H1 (cell line): Measurements from ENCODE around the gene RAB34. TPM values are rescaled to one million over a fixed set of nuclear protein-coding genes. Genes with fewer than 3 reads are reported as not detected.

ENCODE experiments used
- CTCF ChIA-PET: fragments of 300-600 bp; sonication (Branson Sonifier 250); formaldehyde crosslinking; loops from one replicate; lab custom pipeline; 2021; ENCODE audit not compliant: partially characterized antibody; lab: Charles Lee
- POLR2A ChIA-PET: fragments of 300-600 bp; sonication (Branson Sonifier 250); formaldehyde crosslinking; loops from one replicate; lab custom pipeline; 2021; ENCODE audit warnings: inconsistent platforms; ENCODE audit not compliant: partially characterized antibody; lab: Charles Lee
- DNase-seq, 2 experiments: peaks; one replicate each; pipeline versions ENCODE4 v3.0.0 to v3.0.0-alpha.2; 2010 to 2022; ENCODE audit warnings: low spot score in 2 of 2, low read depth in 1 of 2, mixed read lengths in 1 of 2
- FAIRE-seq: peaks from 2 replicates; lab custom pipeline; 2011; peaks lifted over from hg19 to GRCh38; lab: Jason Lieb, UNC
- H2AFZ ChIP-seq: 2 replicates; pipeline ENCODE4 v1.8.1; 2012; ENCODE audit warnings: low read length, inconsistent platforms
- H2AK5ac ChIP-seq: 2 replicates; pipeline ENCODE4 v1.6.1; 2013; ENCODE audit warnings: low read depth, low read length
- H2BK120ac ChIP-seq: replicated peaks from 2 replicates; pipeline ENCODE3; 2013; ENCODE audit warnings: low read depth, low read length, inconsistent platforms
- H2BK12ac ChIP-seq: 2 replicates; pipeline ENCODE4 v1.6.1; 2013; ENCODE audit warnings: low read depth, low read length
- H2BK15ac ChIP-seq: 2 replicates; pipeline ENCODE4 v1.6.1; 2013; ENCODE audit warnings: low read length
- H2BK20ac ChIP-seq: 2 replicates; pipeline ENCODE4 v1.6.1; 2013; ENCODE audit warnings: low read length
- H2BK5ac ChIP-seq: 2 replicates; pipeline ENCODE4 v1.6.1; 2013; ENCODE audit warnings: low read depth, low read length
- H3K14ac ChIP-seq: 2 replicates; pipeline ENCODE4 v1.6.1; 2013; ENCODE audit warnings: inconsistent platforms; ENCODE audit not compliant: insufficient read length
- H3K18ac ChIP-seq: 2 replicates; pipeline ENCODE4 v1.6.1; 2013; ENCODE audit warnings: low read length; ENCODE audit errors: extremely low read depth
- H3K23ac ChIP-seq: 2 replicates; pipeline ENCODE4 v1.6.1; 2013; ENCODE audit warnings: inconsistent platforms; ENCODE audit not compliant: insufficient read length
- H3K23me2 ChIP-seq: 2 replicates; pipeline ENCODE4 v1.6.1; 2013; ENCODE audit warnings: low read depth, low read length
- H3K27ac ChIP-seq: 2 replicates; pipeline ENCODE4 v1.6.1; 2011; ENCODE audit warnings: low read depth, low read length, inconsistent platforms
- H3K27me3 ChIP-seq, 4 experiments: replicated peaks in 1 of 4; 1 replicate in 1 of 4; 2 replicates in 3 of 4; pipeline versions ENCODE4 v1.6.1 to v1.8.1; 2011 to 2013; ENCODE audit warnings: low read length in 3 of 4, mild to moderate bottlenecking in 3 of 4, inconsistent platforms in 2 of 4, mixed read lengths in 2 of 4, moderate library complexity in 1 of 4; ENCODE audit not compliant: control insufficient read depth in 3 of 4, insufficient read depth in 3 of 4; ENCODE audit errors: extremely low read depth in 1 of 4
- H3K36me3 ChIP-seq, 4 experiments: 2 replicates each; pipeline versions ENCODE4 v1.6.1 to v1.8.1; 2011 to 2013; ENCODE audit warnings: mild to moderate bottlenecking in 4 of 4, low read length in 3 of 4, moderate library complexity in 2 of 4, control low read depth in 1 of 4, inconsistent platforms in 1 of 4; ENCODE audit not compliant: insufficient read depth in 4 of 4, control insufficient read depth in 2 of 4
- H3K4ac ChIP-seq: replicated peaks from 2 replicates; pipeline ENCODE3; 2013; ENCODE audit warnings: low read length, low read depth, mixed read lengths, inconsistent platforms; ENCODE audit not compliant: insufficient read length
- H3K4me1 ChIP-seq, 4 experiments: replicated peaks in 1 of 4; 1 replicate in 1 of 4; 2 replicates in 3 of 4; pipeline versions ENCODE4 v1.6.1 to v1.8.1; 2011 to 2013; ENCODE audit warnings: low read length in 3 of 4, inconsistent platforms in 2 of 4, mixed read lengths in 1 of 4; ENCODE audit not compliant: insufficient read depth in 4 of 4, control insufficient read depth in 3 of 4
- H3K4me2 ChIP-seq, 2 experiments: 2 replicates each; pipeline versions ENCODE4 v1.6.1 to v1.8.1; 2011 to 2013; ENCODE audit warnings: low read depth in 2 of 2, low read length in 2 of 2, control low read depth in 1 of 2, inconsistent platforms in 1 of 2, mild to moderate bottlenecking in 1 of 2; ENCODE audit not compliant: insufficient read depth in 1 of 2
- H3K4me3 ChIP-seq, 4 experiments: fragments of 200-600, 300-600 bp in 1 of 4; sonication (generic), shearing (Covaris generic), sonication (Bioruptor Twin) in 1 of 4; 2 replicates each; pipeline versions ENCODE4 v1.5.1 to v1.8.1; 2011 to 2016; ENCODE audit warnings: low read length in 4 of 4, low read depth in 3 of 4, control low read depth in 2 of 4, inconsistent platforms in 2 of 4, mild to moderate bottlenecking in 2 of 4, mixed read lengths in 1 of 4, moderate library complexity in 1 of 4; ENCODE audit not compliant: insufficient read depth in 2 of 4; ENCODE audit errors: extremely low read depth in 1 of 4
- H3K56ac ChIP-seq: replicated peaks from 2 replicates; pipeline ENCODE3; 2013; ENCODE audit warnings: low read depth, mild to moderate bottlenecking, mixed read lengths, low read length, inconsistent platforms; ENCODE audit not compliant: insufficient read length
- H3K79me1 ChIP-seq: 2 replicates; pipeline ENCODE4 v1.6.1; 2013; ENCODE audit warnings: low read depth, low read length, control low read depth
- H3K79me2 ChIP-seq, 2 experiments: 2 replicates each; pipeline versions ENCODE4 v1.6.1 to v1.8.1; 2012 to 2013; ENCODE audit warnings: low read length in 2 of 2, mild to moderate bottlenecking in 2 of 2, inconsistent platforms in 1 of 2; ENCODE audit not compliant: insufficient read depth in 2 of 2, control insufficient read depth in 1 of 2
- H3K9ac ChIP-seq, 4 experiments: replicated peaks in 1 of 4; 1 replicate in 1 of 4; 2 replicates in 3 of 4; pipeline versions ENCODE4 v1.6.1 to v1.8.1; 2011 to 2013; ENCODE audit warnings: low read depth in 3 of 4, low read length in 3 of 4, control low read depth in 2 of 4, mild to moderate bottlenecking in 2 of 4, moderate library complexity in 2 of 4, inconsistent platforms in 1 of 4; ENCODE audit errors: extremely low read depth in 1 of 4
- H3K9me3 ChIP-seq, 2 experiments: 2 replicates each; pipeline versions ENCODE4 v1.6.1 to v1.8.1; 2012 to 2013; ENCODE audit warnings: mild to moderate bottlenecking in 2 of 2, moderate library complexity in 2 of 2, control low read depth in 1 of 2, inconsistent platforms in 1 of 2, low read depth in 1 of 2, low read length in 1 of 2, mixed read lengths in 1 of 2; ENCODE audit not compliant: insufficient read depth in 2 of 2
- H4K20me1 ChIP-seq, 2 experiments: replicated peaks in 1 of 2; 2 replicates each; pipeline versions ENCODE3 to v1.8.1; 2011 to 2013; ENCODE audit warnings: inconsistent platforms in 2 of 2, low read length in 2 of 2, mild to moderate bottlenecking in 1 of 2; ENCODE audit not compliant: insufficient read depth in 2 of 2, control insufficient read depth in 1 of 2
- H4K5ac ChIP-seq: 2 replicates; pipeline ENCODE4 v1.6.1; 2013; ENCODE audit warnings: low read length, low read depth, mixed read lengths, inconsistent platforms; ENCODE audit not compliant: insufficient read length
- H4K8ac ChIP-seq: 2 replicates; pipeline ENCODE4 v1.8.0; 2013; ENCODE audit warnings: mild to moderate bottlenecking, moderate library complexity, low read length, inconsistent platforms; ENCODE audit not compliant: insufficient read depth; ENCODE audit errors: extremely low read depth
- H4K91ac ChIP-seq: replicated peaks from 2 replicates; pipeline ENCODE3; 2013; ENCODE audit warnings: low read length, mixed read lengths, inconsistent platforms; ENCODE audit not compliant: insufficient read length
- CBX8 ChIP-seq: fragments of 300-800, 300-1000 bp; sonication (generic); IDR thresholded peaks from 2 replicates; pipeline ENCODE4 v1.7.1; 2016; ENCODE audit warnings: low read depth, low read length, borderline replicate concordance
- CHD1 ChIP-seq: IDR thresholded peaks from 2 replicates; pipeline ENCODE4 v1.6.1; 2012; ENCODE audit warnings: low read depth, low read length, improper control_type of control experiment
- CTBP2 ChIP-seq: IDR thresholded peaks from 2 replicates; pipeline ENCODE4 v1.7.0; 2011; ENCODE audit warnings: borderline replicate concordance, mild to moderate bottlenecking, moderate library complexity, mixed read lengths, low read length; ENCODE audit not compliant: insufficient read depth, insufficient read length
- EGR1 ChIP-seq: IDR thresholded peaks from 2 replicates; pipeline ENCODE4 v1.6.1; 2011; ENCODE audit warnings: low read depth, low read length, borderline replicate concordance
- GTF2F1 ChIP-seq: IDR thresholded peaks from 2 replicates; pipeline ENCODE4 v1.6.1; 2012; ENCODE audit warnings: low read depth, low read length, improper control_type of control experiment, borderline replicate concordance
- NRF1 ChIP-seq: IDR thresholded peaks from 2 replicates; pipeline ENCODE4 v1.6.1; 2011; ENCODE audit warnings: mild to moderate bottlenecking, low read depth, low read length, improper control_type of control experiment
- PHF8 ChIP-seq: fragments of 200-600 bp; sonication (generic); conservative IDR thresholded peaks from 2 replicates; pipeline ENCODE4 v1.7.1; 2012; ENCODE audit warnings: low read depth, mild to moderate bottlenecking, inconsistent platforms, low read length, moderate library complexity
- POLR2A ChIP-seq, 2 experiments: IDR thresholded peaks; 1 replicate in 1 of 2; 2 replicates in 1 of 2; pipeline ENCODE4 v1.6.1; 2011; ENCODE audit warnings: low read depth in 2 of 2, low read length in 2 of 2, mild to moderate bottlenecking in 2 of 2; ENCODE audit errors: control extremely low read depth in 1 of 2
- RBBP5 ChIP-seq: IDR thresholded peaks from 2 replicates; pipeline ENCODE4 v1.7.1; 2012; ENCODE audit warnings: low read depth, mild to moderate bottlenecking, inconsistent platforms, low read length, moderate library complexity, borderline replicate concordance
- SRF ChIP-seq: IDR thresholded peaks from 2 replicates; pipeline ENCODE4 v1.6.1; 2011; ENCODE audit warnings: mild to moderate bottlenecking, low read depth, low read length, moderate library complexity
- TEAD4 ChIP-seq: IDR thresholded peaks from 2 replicates; pipeline ENCODE4 v1.6.1; 2012; ENCODE audit warnings: low read depth, low read length, inconsistent platforms, mixed read lengths
- WGBS, 2 experiments: shearing (Covaris generic) in 1 of 2; methylation state at CpG; one replicate each; pipeline versions ENCODE4 v1.1.6 to v1.1.7; 2013 to 2015; ENCODE audit warnings: low lambda C conversion rate in 2 of 2, mixed read lengths in 2 of 2, inconsistent platforms in 1 of 2, low coverage in 1 of 2, missing lambda C conversion rate in 1 of 2; ENCODE audit not compliant: insufficient replicate concordance in 2 of 2, insufficient coverage in 1 of 2, insufficient read length in 1 of 2; ENCODE audit errors: extremely low coverage in 1 of 2, missing lambda C conversion rate in 1 of 2; 5-methylcytosine and 5-hydroxymethylcytosine counted together
- polyA plus RNA-seq, 7 experiments: library from polyadenylated mRNA; depleted of rRNA in 3 of 7; stranded (reverse) in 5 of 7; unstranded in 2 of 7; fragments of >200 nt in 5 of 7; fragments of 200-250 nt in 2 of 7; gene quantifications; 1 replicate in 5 of 7; 2 replicates in 1 of 7; 4 replicates in 1 of 7; pipeline versions ENCODE4 v1.2.1 to v1.2.3, GENCODE V29; 2011 to 2013; ENCODE audit warnings: missing spikeins in 2 of 7, mixed read lengths in 2 of 7
- total RNA-seq: library from RNA; stranded (reverse); fragmentation: NEBNext Ultra II Directional; extraction: Animal tissue kit (Norgen Biotek cat#: 25700); gene quantifications from 2 replicates; pipeline ENCODE4 v1.2.1, GENCODE V29; 2021
- TF ChIP-seq, protein P1 (sequence below): IDR thresholded peaks from 2 replicates; pipeline ENCODE4 v1.6.1; 2011; ENCODE audit warnings: low read length, improper control_type of control experiment

The RAB34 gene
- total and polyA plus RNA-seq, 2 of the 8 experiments (the other 6 are each of a cell fraction or from before 2014, with no cell fraction given) = 237 to 305 TPM

DNA sequence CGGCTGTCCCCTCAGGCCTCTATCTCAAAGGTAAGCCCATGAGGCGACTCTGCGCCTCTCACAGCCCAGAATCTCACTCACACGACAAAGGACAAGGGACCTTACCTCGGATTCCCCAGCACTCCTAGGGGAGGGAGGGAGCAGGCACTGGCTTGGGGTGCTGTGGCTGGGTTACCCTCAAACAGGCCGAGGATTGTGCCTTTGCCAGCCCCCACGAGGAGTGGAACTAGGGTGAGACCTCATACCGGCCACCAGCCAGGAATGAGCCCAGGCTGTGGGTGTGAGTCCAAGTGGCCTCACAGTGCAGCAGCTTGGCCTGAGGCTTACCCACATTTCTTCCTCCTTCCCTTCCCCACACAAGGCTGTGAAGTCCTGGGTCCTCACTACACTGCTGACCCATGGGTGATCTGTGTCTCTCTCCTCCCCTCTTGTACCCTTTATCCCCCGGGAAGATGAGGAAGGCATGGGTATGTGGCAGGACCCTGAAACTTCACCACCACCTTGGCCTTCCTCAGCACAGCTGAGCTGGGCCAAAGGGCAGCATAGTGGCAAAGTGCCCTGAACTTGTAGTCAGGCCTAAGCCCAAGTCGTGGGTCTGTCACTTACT, 11.8 kb downstream of the RAB34 start:
- POLR2A ChIA-PET = interaction anchor here (0.6 to 4.8 kb wide), 18 partner anchors 10 to 92 kb away, joined by 3 to 47 read pairs (median 4); partner anchors contain the start of genes BLTP2, RPL23A, RSKR and SDF2

More for the DNA sequence above, 11.8 kb downstream of the RAB34 start:
- H2BK120ac ChIP-seq = no peak overlapping the region
- CTCF ChIA-PET = interaction anchor here (0.6 to 1.3 kb wide), 4 partner anchors 11 to 45 kb away, joined by 3 to 4 read pairs (median 4); no protein-coding TSS in a partner anchor
- H3K36me3 ChIP-seq = peaks cover 7 to 24% (median 19%) of the 10 kb centered on the region in 4 experiments; a peak in 7 of 8 replicates
- no peak overlapping the region for H4K8ac ChIP-seq
- peaks cover 0 to 15% of the 10 kb centered on the region in 2 experiments; a peak in 2 of 4 replicates for H3K79me2 ChIP-seq
- no peak overlapping the region for H3K18ac ChIP-seq
- no peak overlapping the region for H3K56ac ChIP-seq
- no peak overlapping the region for H3K14ac ChIP-seq
- H3K4ac ChIP-seq = no peak overlapping the region
- no peaks in the 10 kb centered on the region for H3K27me3 ChIP-seq
- DNase-seq = no peak
- no peak overlapping the region for H4K5ac ChIP-seq
- no peak overlapping the region for H2AFZ ChIP-seq
- FAIRE-seq = no peak
- H3K23ac ChIP-seq = no peak overlapping the region
- H3K23me2 ChIP-seq = peaks cover 4% of the 10 kb centered on the region
- H2BK12ac ChIP-seq = 0 out of 2 replicates have a peak overlapping the region, but pooled peaks have one; percentile 6
- no peak overlapping the region for H3K4me2 ChIP-seq
- no peak overlapping the region for H3K4me3 ChIP-seq
- H2AK5ac ChIP-seq = no peak overlapping the region
- peaks cover 0 to 11% (median 6%) of the 10 kb centered on the region in 4 experiments; a peak in 4 of 7 replicates for H3K4me1 ChIP-seq
- H4K91ac ChIP-seq = no peak overlapping the region
- peaks cover 9 to 15% of the 10 kb centered on the region in 2 experiments for H4K20me1 ChIP-seq
- no peak overlapping the region for H2BK15ac ChIP-seq
- peaks cover 3% of the 10 kb centered on the region; the same call in 1 of the 2 replicates for H3K79me1 ChIP-seq
- no peaks in the 10 kb centered on the region for H3K9me3 ChIP-seq
- no peak overlapping the region for H2BK20ac ChIP-seq
- no peak overlapping the region; a peak in 1 of 7 replicates for H3K9ac ChIP-seq
- WGBS, 2 experiments = 82% methylated on average over 10 of the region's 10 CpGs; no CpG with 5 or more reads in 1 of the 2 experiments
- TF ChIP-seq NRF1 (no peak), TEAD4 (no peak), CTBP2 (no peak), SRF (no peak), POLR2A (IDR thresholded peaks at IDR 0.05; ENCODE audit: control extremely low read depth in 1 of 2, low read depth in 2 of 2, low read length in 2 of 2) (no peak), RBBP5 (no peak), PHF8 (no peak), CBX8 (no peak), EGR1 (no peak), GTF2F1 (no peak), CHD1 (no peak)
- TF ChIP-seq, protein P1, sequence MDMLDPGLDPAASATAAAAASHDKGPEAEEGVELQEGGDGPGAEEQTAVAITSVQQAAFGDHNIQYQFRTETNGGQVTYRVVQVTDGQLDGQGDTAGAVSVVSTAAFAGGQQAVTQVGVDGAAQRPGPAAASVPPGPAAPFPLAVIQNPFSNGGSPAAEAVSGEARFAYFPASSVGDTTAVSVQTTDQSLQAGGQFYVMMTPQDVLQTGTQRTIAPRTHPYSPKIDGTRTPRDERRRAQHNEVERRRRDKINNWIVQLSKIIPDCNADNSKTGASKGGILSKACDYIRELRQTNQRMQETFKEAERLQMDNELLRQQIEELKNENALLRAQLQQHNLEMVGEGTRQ = no peak
- TF ChIP-seq, all 59 proteins: peak for 0
- no peak overlapping the region for H3K27ac ChIP-seq
- H2BK5ac ChIP-seq = no peak overlapping the region
